Activated gamma-delta T cell treated with Interleukin-2 at 50 U/mL for 16 hours (primary cell): Measurements from ENCODE around the gene PRSS56.

ENCODE experiments used
- DNase-seq: peaks from one replicate; pipeline ENCODE4 v3.0.0-alpha.2; 2020

The PRSS56 gene

DNA sequence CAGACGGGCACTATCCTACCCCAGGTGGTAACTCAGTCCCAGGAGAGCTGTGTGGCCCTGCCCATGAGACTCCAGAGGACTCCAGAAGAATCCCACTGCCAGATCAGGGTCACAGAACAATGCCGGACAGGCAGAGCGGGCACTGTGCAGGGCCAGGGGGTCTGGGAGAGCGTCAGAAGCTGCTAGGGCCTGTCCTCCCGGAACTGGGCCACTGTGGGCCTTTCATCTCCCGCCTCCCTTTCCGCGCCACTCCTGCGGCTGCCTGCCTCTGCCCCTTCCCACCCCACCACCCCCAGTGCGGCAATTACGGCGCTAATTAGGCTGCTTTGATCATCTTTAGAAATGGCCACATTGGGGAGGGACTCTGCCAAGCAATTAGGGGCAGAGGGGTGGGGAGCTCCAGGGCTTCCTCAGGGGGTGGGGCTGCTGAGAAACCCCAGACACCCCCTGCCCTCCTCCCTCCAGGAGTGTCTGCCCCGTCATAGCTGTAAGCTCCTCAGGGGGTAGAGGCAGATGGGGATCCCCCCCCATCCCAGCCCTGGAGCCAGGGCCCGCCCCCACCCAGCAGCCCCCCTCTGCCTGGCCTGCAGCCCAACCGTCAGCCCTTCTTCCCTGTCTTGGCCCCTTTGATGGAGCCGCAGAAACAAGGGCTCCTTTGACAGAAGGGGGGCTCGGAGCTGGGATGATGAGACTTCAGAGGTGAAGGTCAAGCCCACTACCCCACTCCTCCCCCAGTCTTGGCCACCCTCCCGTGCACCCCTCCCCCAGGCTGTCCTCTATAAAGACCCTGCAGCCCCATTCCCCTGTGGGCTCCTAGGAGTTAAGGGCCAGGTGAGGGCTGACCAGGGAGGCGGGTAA, at the start of gene PRSS56:
TSS of gene PRSS56 (plus strand) at position 808 of the 858 bp plus-strand sequence. CDS start 211 bp downstream, outside the sequence.
- no peak for DNase-seq

DNA sequence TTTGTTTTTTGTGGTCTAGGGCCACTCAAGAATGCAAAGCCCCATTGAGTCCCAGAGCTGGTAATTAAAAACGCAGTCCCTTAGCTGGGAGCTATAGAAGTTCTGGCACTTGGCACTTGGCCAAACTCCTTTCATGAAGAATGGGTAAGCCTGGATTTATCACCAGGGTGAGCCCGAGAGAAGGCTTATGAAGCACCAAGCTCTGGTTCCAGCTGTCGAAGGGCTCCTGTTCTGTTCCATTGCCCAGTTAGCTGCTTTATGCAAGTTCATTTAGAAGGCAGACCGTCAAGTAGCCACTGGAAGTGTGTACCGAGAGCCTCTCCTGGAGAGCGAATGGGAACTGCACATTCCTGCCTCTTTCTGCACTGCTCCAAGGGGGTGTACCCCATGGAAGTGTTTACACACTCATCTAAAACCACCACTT, 46.7 kb upstream of the PRSS56 start:
- no peak for DNase-seq

DNA sequence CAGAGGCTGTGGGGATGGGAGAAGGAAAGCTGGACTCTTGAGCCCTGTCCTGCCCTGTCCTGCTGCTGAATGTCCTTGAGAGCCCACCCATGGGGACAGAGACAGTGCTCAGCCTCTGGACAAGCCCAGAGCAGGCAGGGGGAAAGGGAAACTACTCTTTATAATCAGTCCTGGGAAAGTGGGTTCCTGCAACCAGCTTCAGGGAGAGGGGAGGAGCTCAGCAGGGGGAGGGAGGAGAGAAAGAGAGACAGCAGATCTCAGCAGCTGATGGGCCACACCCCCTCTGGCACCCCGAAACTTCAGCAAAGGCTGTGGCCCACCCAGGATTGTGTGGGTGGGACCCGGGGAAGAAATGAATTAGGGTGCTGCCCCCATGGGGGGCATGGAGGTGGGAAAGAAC, 44.1 kb upstream of the PRSS56 start:
- no peak for DNase-seq

DNA sequence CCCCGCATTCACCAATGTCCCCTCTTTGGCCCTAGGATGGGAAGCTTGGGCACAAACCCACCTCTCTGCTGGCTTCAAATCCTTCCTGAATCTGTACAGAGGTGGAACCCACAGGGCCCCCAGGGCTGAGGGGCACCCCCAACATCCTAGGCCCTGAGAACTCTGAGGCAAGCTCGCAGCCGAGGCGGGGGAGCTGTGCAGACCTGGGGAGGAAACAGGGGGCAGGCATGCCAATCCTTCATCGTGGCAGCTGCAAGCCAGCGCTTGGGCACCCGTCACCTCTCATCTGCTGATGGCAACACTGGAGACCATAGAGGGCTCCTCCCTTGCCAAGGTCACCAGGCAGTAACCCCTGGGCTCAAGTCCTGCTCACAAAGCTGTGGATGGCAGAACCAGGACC, 43.4 kb upstream of the PRSS56 start:
- DNase-seq: no peak

DNA sequence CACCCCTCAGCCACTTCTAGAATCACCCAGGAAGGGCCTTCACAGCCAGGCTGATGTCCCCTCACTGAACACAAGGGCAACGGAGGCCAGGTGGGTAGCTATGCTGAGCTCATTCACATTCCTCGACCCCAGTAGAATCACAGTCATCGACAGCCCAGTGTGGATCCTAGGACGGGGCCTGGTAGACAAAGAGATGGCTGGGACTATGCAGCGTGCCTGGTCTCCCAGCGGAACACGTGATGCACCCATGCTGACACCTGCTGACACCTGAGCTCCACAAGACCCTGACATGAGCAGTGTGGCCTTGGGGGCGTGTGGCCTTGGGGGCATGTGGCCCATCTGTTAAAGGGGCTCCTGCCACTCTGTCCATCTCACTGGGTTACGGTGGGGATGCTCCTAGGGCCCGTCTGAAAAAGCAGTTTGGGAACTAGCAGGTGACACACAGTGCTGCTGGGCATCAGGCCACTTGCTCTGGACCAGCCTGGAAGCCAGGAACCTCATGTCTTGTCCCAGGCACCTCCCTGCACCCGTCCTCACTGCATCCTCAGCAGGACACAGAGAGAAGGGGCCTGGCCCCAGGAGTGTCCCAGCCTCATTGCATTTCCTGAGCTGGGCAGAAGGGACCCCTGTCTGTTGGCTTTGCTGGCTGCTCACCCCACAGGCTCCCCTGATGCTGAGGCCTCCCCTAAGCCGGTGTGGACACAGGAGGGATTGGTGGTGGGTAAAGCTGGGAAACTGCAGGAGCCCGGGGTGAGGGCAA, 42.3 kb upstream of the PRSS56 start:
- no peak for DNase-seq

DNA sequence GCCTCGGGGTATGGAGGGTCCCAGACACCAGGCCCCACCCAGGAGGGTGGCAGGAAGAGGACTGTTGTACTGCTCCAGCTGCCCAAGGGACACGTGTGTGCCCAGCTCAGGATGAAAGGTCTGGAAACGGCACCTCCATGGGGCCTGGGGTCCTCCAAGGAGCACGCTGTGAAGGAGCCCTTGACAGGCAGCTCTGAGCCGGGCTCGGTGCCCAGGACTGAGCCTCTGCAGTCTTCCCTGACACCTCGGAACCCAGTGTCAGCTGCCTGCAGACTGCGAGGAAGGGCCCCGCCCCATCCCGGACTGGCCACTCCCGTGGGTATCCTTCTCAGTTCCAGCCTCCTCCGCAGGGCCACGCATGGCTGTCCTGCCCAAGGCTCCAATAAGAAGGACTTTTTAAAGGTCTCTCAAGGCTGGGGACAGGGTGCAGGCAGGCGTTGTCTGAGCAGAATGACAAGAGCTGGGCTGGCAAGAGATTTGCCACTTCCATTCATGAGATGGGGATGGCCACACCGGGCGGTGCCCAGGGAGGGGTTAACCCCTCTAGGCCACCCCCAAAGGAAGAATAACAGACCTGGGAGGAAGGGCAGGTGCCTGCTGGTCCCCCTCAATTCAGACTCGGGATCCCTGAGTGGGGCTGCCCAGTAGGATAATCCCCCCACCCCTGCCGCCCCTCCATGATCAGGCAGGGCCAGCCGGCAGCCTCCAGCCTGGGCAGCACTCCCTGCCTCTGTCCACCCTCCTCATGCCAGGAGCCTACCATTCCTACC, 41.4 kb upstream of the PRSS56 start:
- DNase-seq: no peak

DNA sequence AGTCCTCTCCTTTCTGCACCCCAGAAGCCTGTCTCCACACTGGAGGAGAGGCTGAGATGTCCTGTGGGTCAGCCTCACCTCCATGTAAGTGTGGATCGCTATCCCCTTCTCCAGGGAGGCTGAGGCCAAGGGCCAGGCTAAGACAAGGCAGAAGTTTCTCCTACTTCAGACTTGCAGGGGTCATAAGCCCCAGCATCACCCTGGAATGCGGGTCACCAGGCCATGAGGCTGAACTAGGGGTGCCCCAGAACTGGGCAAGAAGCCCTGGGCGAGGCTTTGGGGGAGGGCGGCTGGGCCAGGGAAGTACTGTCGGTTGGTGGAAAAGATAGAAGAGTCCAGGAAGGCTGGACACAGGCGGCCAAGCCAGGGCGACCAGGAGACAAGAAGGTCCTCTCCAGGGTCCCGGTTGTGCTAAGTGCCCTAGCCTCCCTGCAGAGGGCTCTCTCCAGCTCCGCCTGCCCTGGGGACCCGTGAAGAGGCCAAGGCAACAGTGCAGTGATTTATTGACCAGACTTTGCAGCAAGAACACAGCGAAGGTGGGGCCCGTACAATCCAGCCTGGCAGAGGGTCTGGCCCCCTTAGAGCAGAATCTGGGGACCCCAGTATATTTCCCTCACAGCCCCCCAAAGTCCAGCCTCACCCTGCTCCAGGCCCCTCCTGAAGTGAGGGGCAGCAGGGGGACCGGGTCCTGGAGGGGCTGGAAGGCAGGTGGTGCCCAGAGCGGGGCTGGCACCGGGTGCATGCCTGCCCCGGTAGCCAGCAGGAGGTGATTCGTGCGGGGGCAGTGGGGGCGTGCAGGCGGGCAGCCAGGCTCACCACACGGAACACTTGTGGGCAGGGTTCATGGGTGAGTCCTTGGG, 40.6 kb upstream of the PRSS56 start:
- DNase-seq: no peak

DNA sequence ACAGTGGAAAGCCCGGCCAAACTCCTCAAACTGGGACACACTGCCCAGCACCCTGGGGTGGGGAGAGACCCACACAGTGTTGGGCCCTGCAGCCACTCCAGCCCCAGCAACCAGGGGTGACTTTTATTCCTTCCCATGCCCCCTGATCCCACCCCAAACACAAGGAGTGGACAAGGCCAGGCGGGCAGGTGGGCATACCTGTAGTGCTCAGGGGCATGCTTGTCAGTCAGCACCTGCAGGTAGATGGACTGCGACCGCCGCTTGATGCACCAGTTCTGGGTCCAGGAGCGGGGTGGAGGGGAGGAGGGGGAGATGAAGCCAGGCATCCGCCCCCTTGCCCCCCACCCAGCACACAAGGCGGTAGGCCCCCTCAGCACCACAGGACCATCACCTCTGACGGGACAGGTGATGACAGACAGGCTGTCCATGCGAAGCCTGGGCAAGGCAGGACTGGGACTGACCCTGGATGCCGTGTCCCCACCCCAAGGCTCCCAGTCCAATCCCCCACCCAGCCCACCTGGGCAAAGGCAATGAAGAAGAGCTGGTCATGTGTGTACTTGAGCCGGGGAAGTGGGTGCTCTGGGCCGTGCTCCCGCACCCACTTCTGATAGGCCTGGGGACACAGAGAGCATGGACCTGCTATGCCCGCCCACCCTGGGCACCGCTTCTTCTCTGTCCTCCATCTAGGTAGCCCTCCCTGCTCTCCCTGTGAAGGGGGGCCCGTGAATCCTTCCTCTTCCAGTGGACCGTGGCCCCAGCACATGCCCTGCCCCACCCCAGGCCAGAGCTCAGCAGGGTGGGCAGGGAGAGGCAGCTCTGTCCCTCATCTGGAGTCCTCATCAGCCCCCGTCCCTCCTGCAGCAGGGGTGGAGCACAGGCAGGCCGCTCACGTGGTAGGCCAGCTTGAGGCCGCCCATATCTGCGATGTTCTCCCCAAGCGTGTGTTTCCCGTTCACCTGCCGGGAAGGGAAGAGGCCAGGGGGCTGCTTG, 39.7 kb upstream of the PRSS56 start:
- no peak for DNase-seq

DNA sequence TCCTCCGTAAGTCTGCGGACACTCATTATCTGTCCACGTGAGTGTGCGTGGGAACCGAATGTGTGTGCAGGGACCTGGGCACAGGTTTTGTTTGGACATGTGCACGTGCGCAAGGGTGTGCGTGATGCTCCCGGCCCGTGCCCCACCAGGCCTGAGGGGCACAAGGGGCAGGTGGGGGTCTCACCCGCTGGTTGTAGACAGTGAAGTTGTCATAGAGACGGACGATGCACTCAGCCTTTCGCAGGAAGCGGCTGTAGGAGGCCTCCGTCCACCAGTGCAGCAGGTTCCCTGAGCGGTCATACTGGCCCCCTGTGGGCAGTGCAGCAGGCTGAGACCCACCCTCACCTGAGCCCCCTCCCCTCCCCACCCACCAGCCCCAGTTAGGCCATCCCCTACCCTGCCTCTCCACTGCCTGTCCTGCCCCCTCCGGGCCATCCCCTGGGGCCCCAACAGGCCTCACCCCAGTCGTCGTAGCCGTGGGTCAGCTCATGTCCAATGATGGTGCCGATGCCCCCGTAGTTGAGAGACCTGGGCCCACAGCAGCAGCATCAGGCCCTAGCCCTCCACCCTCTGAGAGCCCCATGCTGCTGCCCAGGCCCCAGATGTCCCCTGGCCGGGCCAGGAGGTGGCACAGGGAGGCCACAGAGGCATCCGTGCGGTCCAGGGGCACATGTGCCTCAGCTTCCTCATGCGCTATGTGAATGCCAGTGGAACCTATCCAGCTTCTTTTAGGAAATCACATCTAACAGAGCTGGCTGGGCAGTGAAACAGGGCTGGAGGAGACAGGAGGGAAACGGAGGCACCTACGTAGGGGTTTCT, 38.7 kb upstream of the PRSS56 start:
- DNase-seq: no peak

DNA sequence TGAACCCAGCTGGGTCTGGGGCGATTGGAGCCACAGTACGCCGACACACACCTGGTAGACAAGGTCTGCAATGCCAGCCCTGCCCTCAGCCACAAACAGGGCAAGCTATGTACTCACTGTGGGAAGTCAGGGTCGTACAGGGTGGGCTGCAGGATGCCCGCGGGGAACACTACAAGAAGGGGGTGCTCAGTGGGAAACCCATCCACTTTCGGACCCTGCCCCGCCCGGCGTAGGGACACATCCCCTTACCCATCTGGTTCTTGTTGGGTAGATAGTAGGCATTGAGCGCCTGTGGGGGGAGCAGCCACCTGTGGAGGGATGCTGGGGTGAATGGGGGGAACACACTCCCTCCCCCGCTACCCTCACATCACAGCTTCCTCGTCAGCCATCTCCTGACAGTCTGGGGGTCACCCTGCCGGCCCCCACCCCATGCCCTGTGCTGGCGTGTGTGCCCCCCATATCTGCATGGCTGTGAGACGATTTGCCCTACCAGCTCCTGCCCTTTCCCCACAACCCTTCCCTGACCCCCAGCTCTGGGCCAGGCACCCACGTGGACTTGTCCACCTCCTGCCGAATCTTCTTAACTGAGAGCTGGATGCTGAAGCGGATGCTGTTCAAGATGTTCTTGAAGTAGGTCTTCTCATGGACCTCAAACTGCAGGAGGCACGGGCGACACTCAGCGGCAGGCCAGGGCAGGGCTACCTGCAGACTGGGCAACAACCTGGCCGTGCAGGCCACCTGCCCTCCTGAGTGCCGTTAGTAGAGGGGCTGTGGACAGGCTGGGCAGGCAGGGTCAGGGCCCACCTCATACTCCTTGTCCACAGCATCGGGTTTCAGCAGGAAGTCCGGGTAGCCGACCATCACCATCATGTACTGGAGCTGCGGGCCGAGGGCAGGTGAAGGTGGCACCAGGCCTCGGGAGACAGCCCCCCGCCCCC, 37.6 kb upstream of the PRSS56 start:
- no peak for DNase-seq

DNA sequence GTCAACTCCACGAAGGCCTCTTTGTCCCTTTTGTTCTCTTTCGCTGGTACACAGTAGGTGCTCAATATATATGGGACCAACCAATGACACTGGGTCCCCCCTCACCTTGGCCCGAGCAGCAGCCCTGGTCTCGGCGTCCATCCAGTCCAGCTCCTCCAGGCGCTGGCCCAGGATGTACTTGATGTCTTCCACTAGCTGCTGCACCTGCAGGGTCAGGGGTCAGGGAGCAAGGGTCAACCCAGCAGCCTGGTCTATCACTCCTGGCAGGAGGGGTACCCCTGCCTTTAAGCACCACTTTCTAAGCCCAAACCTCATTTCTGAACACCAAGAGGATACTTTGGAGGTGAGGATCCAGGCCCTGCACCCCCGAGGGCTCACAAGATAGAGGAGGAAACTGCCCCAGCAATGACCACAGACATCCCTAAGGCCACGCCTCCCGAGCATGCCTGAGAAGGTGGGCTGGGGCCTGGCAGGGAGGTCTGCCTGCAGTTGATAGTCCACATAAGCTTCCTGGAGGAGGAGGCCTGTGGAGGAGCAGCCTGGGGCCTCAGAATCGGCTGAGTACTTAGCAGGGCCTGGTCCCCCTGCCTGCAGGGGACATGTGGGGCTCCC, 36.8 kb upstream of the PRSS56 start:
- DNase-seq: no peak

DNA sequence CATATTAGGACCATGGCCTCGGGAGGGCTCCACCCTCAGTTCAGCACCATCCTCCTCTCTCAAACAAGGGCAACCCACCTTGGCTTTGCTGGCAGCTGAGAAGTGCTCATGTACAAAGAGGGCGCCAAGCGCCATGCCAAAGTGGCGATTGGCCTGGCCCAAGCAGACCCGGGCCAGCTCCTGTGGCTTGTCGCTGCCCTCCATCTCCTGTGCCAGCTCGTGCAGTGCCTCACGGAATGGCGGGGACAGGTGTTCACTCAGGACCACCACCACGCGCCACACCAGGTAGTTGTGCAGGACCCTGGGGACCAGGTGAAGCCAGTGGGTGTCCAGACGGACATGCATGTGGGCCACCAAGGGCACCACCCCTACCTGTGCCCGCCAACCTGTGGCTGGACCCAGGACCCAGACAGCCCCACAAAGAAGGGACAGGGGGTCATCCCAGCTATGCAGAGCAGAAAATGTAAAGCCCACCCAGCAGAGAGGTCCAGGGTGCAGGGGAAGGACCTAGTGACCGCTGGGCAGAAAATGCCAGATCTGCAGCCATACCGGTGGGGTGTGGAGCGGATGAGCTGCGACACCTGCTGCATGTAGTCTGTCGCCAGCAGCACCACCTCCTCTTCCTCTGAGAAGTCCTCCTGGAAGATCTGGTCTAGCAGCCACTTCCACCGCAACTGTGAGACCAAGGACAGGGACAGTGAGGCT, 36.1 kb upstream of the PRSS56 start:
- DNase-seq: no peak

DNA sequence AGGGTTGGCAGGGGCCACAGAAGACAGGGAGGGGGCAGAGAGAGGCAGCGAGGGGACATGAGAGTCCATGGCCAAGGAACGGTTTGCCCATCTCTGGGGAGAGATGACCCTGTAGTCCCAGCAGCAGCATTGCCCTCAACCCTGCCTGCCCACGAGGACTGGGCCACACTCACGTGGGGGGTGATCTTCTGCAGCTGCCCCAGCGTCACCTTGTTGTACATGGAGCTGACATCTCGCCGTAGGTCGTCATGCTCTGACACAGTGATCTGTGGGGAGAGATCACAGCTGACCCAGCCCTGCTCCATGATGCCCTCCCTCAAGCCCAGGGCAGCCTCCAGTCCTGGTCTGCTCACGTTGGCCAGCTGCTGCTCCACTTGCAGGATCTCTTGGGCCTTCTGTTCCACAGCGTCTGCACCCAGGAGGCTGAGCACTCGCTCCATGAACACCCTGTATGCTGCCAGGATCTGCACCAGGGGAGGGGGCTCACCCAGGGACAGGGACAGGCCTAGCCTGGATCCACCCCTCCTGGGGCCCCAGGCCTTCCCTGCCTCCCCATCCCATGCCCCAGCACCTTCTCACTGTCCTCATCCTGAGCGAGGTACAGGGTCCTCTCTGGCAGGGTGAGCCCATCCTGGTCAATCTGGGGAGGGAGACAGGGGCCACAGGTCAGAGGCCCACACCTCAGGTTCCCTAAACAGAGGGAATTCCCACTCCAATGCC, 35.4 kb upstream of the PRSS56 start:
- DNase-seq: no peak

DNA sequence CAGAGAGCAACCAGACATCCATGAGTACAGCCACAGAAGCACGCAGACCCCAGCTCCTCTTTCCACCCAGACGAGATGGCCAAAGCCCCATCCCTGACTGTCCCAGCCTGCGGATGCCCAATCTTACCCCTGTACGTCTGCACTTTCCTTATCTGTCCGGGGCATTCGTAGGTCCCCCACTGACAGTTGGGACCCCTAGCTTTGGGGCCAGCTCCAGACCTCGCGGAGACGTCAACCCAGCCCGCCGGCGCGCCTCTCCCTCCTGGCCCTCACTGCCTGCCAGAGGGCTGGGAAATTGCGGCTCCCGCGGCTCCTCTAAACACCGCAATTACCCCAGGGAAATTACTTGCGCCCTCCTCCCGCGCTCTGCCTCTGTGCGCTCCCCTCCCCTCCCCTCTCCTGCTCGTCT, 34.8 kb upstream of the PRSS56 start:
- no peak for DNase-seq

DNA sequence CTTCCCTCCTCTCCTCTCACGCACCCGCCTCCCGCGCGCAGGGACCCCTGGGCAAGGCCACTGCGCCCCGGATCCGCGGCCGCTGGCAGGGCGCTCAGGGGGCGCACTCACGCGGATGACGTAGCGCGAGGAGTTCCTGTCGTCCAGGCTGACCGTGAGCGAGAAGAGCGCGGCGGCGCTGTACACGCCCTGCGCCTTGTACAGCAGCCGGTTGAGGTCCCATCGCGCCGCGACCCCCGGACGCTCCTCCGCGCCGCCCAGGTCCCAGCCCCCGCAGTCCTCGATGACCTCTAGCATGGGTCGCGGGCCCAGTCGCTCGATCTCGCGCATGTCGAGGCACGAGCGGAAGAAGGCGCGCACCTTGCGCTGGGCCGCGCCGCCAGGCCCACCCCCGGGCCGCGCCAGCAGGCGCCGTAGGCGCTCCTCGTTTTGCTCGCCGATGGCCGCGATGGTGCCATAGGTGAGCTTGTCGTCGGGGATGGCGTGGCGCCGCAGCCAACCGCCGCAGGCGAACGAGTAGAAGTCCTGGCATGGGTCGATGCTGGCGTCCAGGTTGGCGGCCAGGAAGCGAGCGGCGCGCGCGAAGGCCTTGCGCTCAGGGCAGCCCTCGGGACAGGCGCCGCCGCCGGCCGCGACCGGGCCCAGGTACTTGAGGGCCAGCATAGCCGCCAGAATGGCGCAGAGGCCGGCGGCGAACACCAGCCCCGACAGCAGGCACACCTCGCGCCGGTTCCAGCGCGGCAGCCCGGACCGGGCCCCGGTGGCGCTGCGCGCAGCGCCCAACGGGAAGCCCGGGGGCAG, 34.2 kb upstream of the PRSS56 start:
- DNase-seq: no peak
